Measurements from ENCODE around the gene KRT31. TPM values are rescaled to one million over a fixed set of nuclear protein-coding genes. Genes with fewer than 3 reads are reported as not detected.
"Not testable (repeated sequence)": the region's sequence is repeated elsewhere in the genome, so short reads cannot be mapped to it uniquely, and the experiment has no call there.

The KRT31 gene
- total RNA-seq, 2 experiments from 2014 or later: not detected

DNA sequence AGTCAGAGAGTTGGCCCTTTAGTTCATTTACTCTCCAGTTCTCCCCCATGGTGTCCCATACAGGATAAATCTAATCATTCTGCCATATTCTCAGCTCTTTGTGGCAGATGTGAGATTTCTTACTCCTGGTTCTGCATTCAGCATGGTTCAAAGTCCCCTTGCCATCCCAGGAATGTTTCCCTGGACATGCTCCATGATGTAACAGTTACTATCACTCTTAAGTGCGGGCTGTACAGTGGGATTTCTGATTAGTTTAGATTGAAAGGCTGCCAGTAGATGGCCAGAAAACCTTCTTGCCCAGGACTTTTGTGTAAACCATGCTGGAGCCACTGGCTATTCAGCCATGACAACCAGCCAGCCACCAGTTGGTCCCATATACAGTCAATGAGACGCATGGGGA lies 16.6 kb upstream of the KRT31 start:
- CTCF ChIA-PET: no interaction called here
- Mint-ChIP-seq H3K27ac (no peak overlapping the region), H3K4me3 (no peak overlapping the region), H3K27me3 (no peaks in the 10 kb centered on the region), H3K36me3 (ENCODE audit: low read depth) (no peaks in the 10 kb centered on the region), H3K9me3 (no peaks in the 10 kb centered on the region), H3K4me1 (peaks cover 3% of the 10 kb centered on the region)
- DNase-seq: no peak
- POLR2A ChIA-PET: interaction anchor here (1.1 kb wide), 1 partner anchor 10 kb away, joined by 4 read pairs; no protein-coding TSS in a partner anchor

DNA sequence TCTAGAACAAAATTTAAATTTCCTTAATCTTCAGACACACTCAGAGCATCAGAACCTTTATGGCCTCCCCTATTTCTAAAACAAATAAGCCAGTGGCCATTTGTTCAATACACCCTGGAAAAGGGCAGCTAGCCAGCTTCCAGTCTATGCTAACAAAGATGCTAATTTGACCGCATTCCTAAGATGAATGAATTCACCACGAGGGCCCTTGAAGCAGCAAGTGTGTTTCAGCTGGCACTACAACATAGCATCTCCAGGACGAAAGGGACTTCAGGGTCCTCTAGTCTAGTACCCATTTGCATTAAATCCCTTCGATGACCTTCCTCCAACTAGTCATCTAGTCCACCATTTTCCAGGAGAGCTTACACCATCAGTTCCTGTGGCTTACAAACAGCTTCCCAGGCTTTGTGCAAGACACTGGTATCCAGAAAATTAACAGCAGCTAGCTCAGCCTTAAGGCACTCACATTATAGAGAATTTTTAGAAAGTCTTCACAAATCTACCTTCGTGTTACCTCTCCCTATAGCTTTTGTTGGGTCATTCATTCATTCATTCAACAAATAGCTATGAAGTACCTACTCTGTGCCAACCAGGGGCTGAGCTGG lies 16.0 kb upstream of the KRT31 start:
- H3K36me3 Mint-ChIP-seq (ENCODE audit: low read depth): no peaks in the 10 kb centered on the region
- CTCF ChIA-PET: no interaction called here
- H3K27ac Mint-ChIP-seq: no peak overlapping the region

DNA sequence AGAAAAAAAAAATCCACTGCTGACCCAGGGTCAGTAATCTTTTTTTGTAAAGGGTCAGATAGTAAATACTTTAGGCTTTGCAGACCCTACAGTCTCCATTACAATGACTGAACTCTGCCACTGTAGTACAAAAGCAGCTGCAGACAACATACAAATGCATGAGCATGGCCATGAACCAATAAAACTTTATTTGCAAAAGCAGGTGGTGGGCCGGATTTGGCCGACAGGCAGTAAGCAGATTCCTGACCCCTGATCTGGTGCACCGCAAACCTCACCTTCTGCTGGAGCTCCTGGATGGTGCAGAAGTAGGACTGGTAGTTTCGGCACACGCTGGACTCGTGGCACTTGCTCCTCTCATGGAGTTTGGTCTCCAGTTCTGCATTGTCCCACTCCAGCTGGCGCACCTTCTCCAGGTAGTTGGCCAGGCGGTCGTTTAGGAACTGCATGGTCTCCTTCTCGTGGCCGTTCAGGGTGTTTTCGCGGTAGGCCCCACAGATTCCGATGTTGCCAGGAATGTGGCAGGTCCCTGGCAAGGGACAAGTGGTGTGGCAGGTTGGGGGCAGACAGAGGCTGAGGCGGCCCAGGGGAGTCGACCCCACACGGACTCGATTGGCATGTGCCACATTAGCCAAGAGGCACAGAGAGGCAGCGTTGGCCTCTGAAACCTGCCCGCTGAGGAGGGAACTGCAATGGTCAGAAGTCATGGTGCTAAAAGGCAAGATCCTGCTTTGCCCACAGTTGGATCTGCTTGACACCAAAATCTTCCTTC lies 13.8 kb upstream of the KRT31 start:
- H3K27me3 Mint-ChIP-seq: no peaks in the 10 kb centered on the region
- H3K4me1 Mint-ChIP-seq: peaks cover 6% of the 10 kb centered on the region
- H3K4me3 Mint-ChIP-seq: no peak overlapping the region
- CTCF ChIA-PET: interaction anchor here (1.1 kb wide), 1 partner anchor 254 kb away, joined by 3 read pairs; no protein-coding TSS in a partner anchor
- POLR2A ChIA-PET: no interaction called here
- H3K9me3 Mint-ChIP-seq: no peaks in the 10 kb centered on the region
- DNase-seq: no peak
- no peaks in the 10 kb centered on the region for H3K36me3 Mint-ChIP-seq (ENCODE audit: low read depth)
- H3K27ac Mint-ChIP-seq: no peak overlapping the region

More for the DNA sequence above, 16.0 kb upstream of the KRT31 start:
- no peak for DNase-seq
- H3K4me3 Mint-ChIP-seq: no peak overlapping the region
- POLR2A ChIA-PET: interaction anchor here (1.1 kb wide), 1 partner anchor 10 kb away, joined by 4 read pairs; no protein-coding TSS in a partner anchor
- peaks cover 6% of the 10 kb centered on the region for H3K4me1 Mint-ChIP-seq
- H3K9me3 Mint-ChIP-seq: no peaks in the 10 kb centered on the region
- no peaks in the 10 kb centered on the region for H3K27me3 Mint-ChIP-seq

- H3K4me1 Mint-ChIP-seq: peaks cover 36% of the 10 kb centered on the region
- no peak overlapping the region for H3K27ac Mint-ChIP-seq
- H3K36me3 Mint-ChIP-seq (ENCODE audit: low read depth): no peaks in the 10 kb centered on the region
- H3K4me3 Mint-ChIP-seq: no peak overlapping the region
- DNase-seq: no peak
- POLR2A ChIA-PET: no interaction called here
- CTCF ChIA-PET: interaction anchor here (0.8 kb wide), 1 partner anchor 86 kb away, joined by 3 read pairs; no protein-coding TSS in a partner anchor
- no peaks in the 10 kb centered on the region for H3K27me3 Mint-ChIP-seq
- no peaks in the 10 kb centered on the region for H3K9me3 Mint-ChIP-seq
These were observed 9.8 kb upstream of the KRT31 start for GRCh38 chr17:41407226-41407625.

- no peaks in the 10 kb centered on the region for H3K36me3 Mint-ChIP-seq (ENCODE audit: low read depth)
- H3K4me1 Mint-ChIP-seq: peaks cover 41% of the 10 kb centered on the region
- POLR2A ChIA-PET: no interaction called here
- CTCF ChIA-PET: interaction anchor here (0.9 kb wide), 1 partner anchor 256 kb away, joined by 3 read pairs; no protein-coding TSS in a partner anchor
- H3K27me3 Mint-ChIP-seq: no peaks in the 10 kb centered on the region
- no peak overlapping the region for H3K4me3 Mint-ChIP-seq
- DNase-seq: no peak
- no peaks in the 10 kb centered on the region for H3K9me3 Mint-ChIP-seq
- no peak overlapping the region for H3K27ac Mint-ChIP-seq
These were observed 8.8 kb upstream of the KRT31 start for GRCh38 chr17:41406205-41406604.

- Mint-ChIP-seq H3K27ac (peak overlapping the region; percentile 71), H3K27me3 (no peaks in the 10 kb centered on the region), H3K4me1 (peaks cover 43% of the 10 kb centered on the region), H3K36me3 (ENCODE audit: low read depth) (no peaks in the 10 kb centered on the region), H3K9me3 (no peaks in the 10 kb centered on the region), H3K4me3 (no peak overlapping the region)
- peak; percentile 59 for DNase-seq
- CTCF ChIA-PET: interaction anchor here (1.0 to 1.4 kb wide), 5 partner anchors 12 to 259 kb away, joined by 3 to 4 read pairs (median 4); no protein-coding TSS in a partner anchor
- POLR2A ChIA-PET: interaction anchor here (0.9 to 1.8 kb wide), 4 partner anchors 10 to 285 kb away, joined by 3 to 5 read pairs (median 4); partner anchors contain the start of gene EIF1
These were observed 6.7 kb upstream of the KRT31 start for GRCh38 chr17:41404024-41404671.

- ChIA-PET POLR2A (interaction anchor here (0.9 to 1.8 kb wide), 4 partner anchors 10 to 285 kb away, joined by 3 to 5 read pairs (median 4); partner anchors contain the start of gene EIF1), CTCF (interaction anchor here (1.0 to 1.4 kb wide), 4 partner anchors 14 to 259 kb away, joined by 3 to 4 read pairs (median 4); no protein-coding TSS in a partner anchor)
- no peak for DNase-seq
- no peaks in the 10 kb centered on the region for H3K27me3 Mint-ChIP-seq
- H3K9me3 Mint-ChIP-seq: no peaks in the 10 kb centered on the region
- peaks cover 39% of the 10 kb centered on the region for H3K4me1 Mint-ChIP-seq
- no peaks in the 10 kb centered on the region for H3K36me3 Mint-ChIP-seq (ENCODE audit: low read depth)
- H3K27ac Mint-ChIP-seq: peak overlapping the region; percentile 71
- H3K4me3 Mint-ChIP-seq: no peak overlapping the region
These were observed 6.1 kb upstream of the KRT31 start for GRCh38 chr17:41403404-41404023.

DNA sequence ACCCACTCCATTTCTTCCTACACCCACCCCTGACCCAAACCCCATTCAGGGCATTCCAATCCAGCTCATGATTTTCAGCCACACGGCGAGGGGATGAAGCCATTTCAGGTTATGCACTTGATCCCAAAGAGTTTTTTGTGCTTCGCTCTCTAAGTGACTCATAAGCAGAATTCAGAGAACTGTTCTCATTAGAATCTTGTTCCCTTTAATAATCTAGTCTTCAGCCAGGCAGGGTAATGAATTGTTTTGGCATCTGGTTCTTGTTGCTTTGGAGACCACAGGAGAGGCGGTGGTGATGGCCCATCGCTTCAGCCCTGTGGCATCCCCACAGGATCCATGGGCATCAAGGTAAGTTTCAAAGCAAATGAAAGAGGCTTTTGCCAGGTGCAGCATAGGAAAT lies 4.8 kb upstream of the KRT31 start:
- H3K27me3 Mint-ChIP-seq: no peaks in the 10 kb centered on the region
- no peak for DNase-seq
- peak overlapping the region; percentile 71 for H3K27ac Mint-ChIP-seq
- H3K4me3 Mint-ChIP-seq: no peak overlapping the region
- H3K9me3 Mint-ChIP-seq: no peaks in the 10 kb centered on the region
- H3K4me1 Mint-ChIP-seq: peaks cover 39% of the 10 kb centered on the region
- ChIA-PET POLR2A (no interaction called here), CTCF (no interaction called here)
- H3K36me3 Mint-ChIP-seq (ENCODE audit: low read depth): no peaks in the 10 kb centered on the region

- CTCF ChIA-PET: no interaction called here
- no peak for DNase-seq
- H3K4me3 Mint-ChIP-seq: no peak overlapping the region
- H3K27me3 Mint-ChIP-seq: peaks cover 4% of the 10 kb centered on the region
- peaks cover 4% of the 10 kb centered on the region for H3K4me1 Mint-ChIP-seq
- H3K36me3 Mint-ChIP-seq (ENCODE audit: low read depth): no peaks in the 10 kb centered on the region
- POLR2A ChIA-PET: no interaction called here
- no peaks in the 10 kb centered on the region for H3K9me3 Mint-ChIP-seq
- H3K27ac Mint-ChIP-seq: no peak overlapping the region
These were observed 1.1 kb downstream of the KRT31 start for GRCh38 chr17:41396340-41396739.

GRCh38 chr17:41395611-41396010 lies 1.8 kb downstream of the KRT31 start:
- Mint-ChIP-seq H3K4me1 (peaks cover 2% of the 10 kb centered on the region), H3K27me3 (peaks cover 6% of the 10 kb centered on the region), H3K4me3 (no peak overlapping the region), H3K9me3 (no peaks in the 10 kb centered on the region), H3K36me3 (ENCODE audit: low read depth) (no peaks in the 10 kb centered on the region), H3K27ac (no peak overlapping the region)
- DNase-seq: no peak
- POLR2A ChIA-PET: no interaction called here
- CTCF ChIA-PET: no interaction called here

GRCh38 chr17:41395044-41395443 lies 2.4 kb downstream of the KRT31 start:
- H3K36me3 Mint-ChIP-seq (ENCODE audit: low read depth); CTCF ChIA-PET; H3K9me3 Mint-ChIP-seq; H3K4me1 Mint-ChIP-seq; H3K27ac Mint-ChIP-seq; POLR2A ChIA-PET; H3K4me3 Mint-ChIP-seq; DNase-seq; H3K27me3 Mint-ChIP-seq: not testable (repeated sequence)

DNA sequence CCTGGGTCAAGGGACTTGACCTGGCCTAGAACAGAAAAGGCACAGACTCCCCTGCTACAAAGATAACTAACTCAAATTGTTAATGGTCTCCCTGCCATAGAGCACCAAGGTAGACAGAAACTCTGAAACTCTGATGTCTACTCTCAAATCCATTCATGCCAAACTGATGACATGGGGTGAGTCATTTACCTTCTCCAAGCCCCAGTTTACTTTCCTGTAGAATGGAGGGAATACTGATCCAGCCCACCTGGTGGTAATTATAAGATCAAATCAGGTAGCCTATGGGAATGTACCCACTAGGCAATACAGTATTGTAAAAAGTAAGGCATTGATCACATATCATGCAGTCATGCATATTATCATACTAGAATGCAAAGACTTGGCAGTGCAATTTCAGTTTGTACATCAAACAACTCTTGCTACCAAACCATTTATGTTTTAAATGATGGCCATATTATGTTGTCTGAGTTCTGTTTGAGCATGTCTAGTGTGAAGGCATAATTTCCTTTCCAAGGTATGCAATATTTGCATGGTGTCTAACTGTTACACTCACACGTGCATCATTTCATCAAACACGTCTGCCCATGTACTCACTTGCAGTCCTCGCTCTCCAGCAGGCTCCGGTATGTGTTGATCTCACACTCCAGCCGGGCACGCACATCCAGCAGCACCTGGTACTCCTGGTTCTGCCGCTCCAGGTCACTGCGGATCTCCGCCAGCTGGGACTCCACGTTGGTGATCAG lies 3.0 kb downstream of the KRT31 start:
- POLR2A ChIA-PET: no interaction called here
- peaks cover 12% of the 10 kb centered on the region for H3K27me3 Mint-ChIP-seq
- H3K36me3 Mint-ChIP-seq (ENCODE audit: low read depth): no peaks in the 10 kb centered on the region
- DNase-seq: no peak
- no peaks in the 10 kb centered on the region for H3K4me1 Mint-ChIP-seq
- H3K27ac Mint-ChIP-seq: no peak overlapping the region
- H3K4me3 Mint-ChIP-seq: no peak overlapping the region
- H3K9me3 Mint-ChIP-seq: no peaks in the 10 kb centered on the region
- CTCF ChIA-PET: no interaction called here
